NCI-H2196 treated with DMSO at 0.1 percent for 48 hours (cell line): ENCODE results near the gene TMEM219.
A peak's percentile ranks its signal among the peaks of the same experiment; 100 is the strongest.

Source experiments
- DNase-seq: peaks from one replicate; lab custom pipeline; 2025; ENCODE audit not compliant: unreplicated experiment; lab: John Stamatoyannopoulos, UW

TMEM219 gene

DNA sequence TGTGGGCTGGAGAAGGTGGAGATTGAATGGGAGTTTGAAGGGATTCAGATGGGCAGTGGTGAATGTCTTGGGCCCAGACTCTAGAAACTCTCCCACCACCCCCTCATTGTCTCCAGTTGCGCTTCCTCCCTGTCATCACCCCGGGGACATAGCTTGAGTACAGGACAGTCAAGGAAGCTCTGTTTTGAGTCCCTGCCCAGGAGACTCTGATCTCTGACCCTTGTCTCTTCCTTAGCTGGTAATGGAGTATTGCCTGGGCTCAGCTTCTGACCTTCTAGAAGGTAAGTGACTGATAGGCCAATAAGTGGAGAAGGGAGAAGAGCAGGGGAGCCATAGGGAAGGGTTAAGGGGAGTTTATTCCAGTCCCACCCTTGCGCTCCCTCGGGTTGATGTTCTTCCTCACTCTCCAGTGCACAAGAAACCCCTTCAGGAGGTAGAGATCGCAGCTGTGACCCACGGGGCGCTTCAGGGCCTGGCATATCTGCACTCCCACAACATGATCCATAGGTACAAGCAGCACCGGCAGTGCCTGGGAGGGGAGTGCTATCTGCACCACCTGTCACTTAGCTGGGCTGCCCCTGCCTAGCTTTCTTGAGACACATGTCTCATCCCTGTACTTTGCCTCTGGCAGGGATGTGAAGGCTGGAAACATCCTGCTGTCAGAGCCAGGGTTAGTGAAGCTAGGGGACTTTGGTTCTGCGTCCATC is 16.8 kb downstream of the TMEM219 start:
- no peak for DNase-seq

DNA sequence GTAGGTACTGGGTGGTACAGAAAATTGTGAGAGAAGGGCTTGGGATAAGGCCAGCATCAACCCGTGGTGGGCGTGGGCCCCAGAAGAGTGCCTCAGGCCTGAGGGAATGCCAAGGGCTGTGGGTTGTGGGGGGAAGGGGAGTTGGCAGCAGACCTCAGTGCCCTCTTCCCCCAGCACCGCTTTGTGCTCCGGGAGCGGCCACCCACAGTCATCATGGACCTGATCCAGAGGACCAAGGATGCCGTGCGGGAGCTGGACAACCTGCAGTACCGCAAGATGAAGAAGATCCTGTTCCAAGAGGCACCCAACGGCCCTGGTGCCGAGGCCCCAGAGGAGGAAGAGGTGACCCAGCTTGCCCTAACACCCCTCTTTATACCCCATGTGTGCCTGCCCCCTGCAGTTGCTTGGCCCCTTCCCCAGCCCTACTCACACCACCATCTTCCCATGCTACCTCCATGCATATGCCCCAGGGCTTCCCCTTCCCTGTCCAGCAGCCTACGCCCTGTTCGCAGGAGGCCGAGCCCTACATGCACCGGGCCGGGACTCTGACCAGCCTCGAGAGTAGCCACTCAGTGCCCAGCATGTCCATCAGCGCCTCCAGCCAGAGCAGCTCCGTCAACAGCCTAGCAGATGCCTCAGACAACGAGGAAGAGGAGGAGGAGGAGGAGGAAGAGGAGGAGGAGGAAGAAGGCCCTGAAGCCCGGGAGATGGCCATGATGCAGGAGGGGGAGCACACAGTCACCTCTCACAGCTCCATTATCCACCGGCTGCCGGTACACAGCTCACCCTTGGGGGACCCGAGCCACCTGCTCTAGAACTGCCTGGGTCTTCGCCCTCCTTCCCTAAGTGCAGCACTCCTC is 20.9 kb downstream of the TMEM219 start:
- DNase-seq: no peak

DNA sequence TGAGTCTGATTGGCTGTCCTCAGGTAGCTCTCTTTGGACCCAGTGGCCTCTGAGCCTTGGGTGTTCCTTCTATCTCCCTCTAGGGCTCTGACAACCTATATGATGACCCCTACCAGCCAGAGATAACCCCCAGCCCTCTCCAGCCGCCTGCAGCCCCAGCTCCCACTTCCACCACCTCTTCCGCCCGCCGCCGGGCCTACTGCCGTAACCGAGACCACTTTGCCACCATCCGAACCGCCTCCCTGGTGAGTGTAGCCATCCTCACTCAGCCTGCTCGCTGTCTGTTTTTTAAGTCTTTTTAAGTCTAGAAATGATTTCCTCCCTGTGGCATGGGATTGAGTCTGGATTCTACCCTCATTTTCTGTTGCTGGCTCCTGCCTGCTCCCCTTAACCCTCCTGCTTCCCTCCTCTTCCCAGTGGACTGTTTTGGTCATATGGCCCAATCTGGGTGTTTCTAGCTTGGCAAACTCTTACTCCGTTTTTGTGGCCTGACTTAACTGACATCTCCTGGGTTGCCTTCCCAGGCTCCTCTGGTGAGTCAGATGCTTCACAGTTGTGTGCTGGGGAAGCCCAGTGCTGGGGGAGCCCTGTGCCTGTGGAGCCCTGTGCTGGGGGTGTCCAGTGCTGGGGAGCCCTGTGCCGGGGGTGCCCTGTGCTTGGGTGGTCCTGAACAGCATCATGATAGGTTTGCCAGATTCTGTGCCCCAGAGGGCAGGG is 21.7 kb downstream of the TMEM219 start:
- no peak for DNase-seq

DNA sequence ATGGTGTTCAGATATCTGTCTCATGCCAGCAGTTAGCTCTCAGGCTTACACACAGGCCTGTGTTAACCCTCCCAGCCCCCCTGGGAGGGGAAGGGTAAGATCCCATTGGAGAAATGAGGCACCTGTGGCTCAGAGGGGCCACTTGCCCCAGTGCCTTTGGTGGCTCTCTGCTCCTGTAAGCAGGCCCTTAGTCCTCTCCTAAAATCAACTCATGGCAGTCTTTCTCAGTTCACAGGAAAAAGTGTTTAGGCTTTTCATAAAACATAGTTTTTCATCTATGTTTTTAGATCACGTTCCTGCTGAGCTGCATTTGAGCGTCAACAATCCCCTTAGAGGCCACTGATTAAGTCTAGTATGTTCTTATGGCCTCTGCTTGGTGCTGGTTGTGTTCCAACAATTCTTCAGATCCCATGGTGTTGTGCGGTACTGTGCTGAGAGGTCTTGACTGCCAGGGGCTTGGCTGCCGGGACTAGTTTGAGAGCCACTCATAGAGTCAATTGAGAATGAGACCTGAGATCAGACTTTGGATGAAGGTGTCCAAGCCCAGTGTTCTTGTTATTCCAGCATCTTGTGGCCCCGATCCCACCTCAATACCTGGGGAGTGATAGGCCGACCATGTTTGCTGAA is 22.4 kb downstream of the TMEM219 start:
- DNase-seq: no peak

DNA sequence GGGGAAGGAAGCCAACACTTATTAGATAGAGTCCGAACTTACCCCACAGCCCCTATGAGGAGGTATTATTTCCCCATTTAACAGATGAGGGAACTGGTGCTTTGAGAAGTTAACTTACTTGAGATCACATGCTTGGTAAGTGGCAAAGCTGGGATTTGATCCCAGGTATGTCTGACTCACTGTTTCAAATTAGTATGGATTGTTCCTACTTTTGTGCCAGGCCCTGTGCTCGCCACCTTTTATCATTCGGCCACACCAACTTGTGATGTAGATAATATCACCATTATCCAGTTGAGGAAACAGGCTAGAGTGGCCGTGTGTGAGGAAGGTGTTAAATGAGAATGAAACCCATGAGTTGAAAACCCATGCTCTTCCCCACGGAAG is 22.9 kb downstream of the TMEM219 start:
- DNase-seq: no peak

DNA sequence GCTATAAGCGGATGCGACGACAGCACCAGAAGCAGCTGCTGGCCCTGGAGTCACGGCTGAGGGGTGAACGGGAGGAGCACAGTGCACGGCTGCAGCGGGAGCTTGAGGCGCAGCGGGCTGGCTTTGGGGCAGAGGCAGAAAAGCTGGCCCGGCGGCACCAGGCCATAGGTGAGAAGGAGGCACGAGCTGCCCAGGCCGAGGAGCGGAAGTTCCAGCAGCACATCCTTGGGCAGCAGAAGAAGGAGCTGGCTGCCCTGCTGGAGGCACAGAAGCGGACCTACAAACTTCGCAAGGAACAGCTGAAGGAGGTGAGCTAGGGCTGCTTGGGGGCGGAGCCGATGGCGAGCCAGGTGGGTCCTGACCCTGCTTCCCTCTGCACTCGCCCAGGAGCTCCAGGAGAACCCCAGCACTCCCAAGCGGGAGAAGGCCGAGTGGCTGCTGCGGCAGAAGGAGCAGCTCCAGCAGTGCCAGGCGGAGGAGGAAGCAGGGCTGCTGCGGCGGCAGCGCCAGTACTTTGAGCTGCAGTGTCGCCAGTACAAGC is 23.5 kb downstream of the TMEM219 start:
- no peak for DNase-seq

DNA sequence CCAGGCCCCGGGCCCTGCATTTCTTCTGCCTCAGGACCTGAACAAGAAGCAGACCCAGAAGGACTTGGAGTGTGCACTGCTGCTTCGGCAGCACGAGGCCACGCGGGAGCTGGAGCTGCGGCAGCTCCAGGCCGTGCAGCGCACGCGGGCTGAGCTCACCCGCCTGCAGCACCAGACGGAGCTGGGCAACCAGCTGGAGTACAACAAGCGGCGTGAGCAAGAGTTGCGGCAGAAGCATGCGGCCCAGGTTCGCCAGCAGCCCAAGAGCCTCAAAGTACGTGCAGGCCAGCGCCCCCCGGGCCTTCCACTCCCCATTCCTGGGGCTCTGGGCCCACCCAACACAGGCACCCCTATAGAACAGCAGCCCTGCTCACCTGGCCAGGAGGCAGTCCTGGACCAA is 24.4 kb downstream of the TMEM219 start:
- DNase-seq: no peak

DNA sequence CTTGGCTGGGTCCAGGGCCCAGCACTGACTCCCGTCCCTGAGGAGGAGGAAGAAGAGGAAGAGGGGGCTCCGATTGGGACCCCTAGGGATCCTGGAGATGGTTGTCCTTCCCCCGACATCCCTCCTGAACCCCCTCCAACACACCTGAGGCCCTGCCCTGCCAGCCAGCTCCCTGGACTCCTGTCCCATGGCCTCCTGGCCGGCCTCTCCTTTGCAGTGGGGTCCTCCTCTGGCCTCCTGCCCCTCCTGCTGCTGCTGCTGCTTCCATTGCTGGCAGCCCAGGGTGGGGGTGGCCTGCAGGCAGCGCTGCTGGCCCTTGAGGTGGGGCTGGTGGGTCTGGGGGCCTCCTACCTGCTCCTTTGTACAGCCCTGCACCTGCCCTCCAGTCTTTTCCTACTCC is 25.1 kb downstream of the TMEM219 start:
- no peak for DNase-seq

DNA sequence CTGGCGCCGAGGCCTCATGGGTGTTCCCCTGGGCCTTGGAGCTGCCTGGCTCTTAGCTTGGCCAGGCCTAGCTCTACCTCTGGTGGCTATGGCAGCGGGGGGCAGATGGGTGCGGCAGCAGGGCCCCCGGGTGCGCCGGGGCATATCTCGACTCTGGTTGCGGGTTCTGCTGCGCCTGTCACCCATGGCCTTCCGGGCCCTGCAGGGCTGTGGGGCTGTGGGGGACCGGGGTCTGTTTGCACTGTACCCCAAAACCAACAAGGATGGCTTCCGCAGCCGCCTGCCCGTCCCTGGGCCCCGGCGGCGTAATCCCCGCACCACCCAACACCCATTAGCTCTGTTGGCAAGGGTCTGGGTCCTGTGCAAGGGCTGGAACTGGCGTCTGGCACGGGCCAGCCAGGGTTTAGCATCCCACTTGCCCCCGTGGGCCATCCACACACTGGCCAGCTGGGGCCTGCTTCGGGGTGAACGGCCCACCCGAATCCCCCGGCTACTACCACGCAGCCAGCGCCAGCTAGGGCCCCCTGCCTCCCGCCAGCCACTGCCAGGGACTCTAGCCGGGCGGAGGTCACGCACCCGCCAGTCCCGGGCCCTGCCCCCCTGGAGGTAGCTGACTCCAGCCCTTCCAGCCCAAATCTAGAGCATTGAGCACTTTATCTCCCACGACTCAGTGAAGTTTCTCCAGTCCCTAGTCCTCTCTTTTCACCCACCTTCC is 25.6 kb downstream of the TMEM219 start:
- DNase-seq: no peak

DNA sequence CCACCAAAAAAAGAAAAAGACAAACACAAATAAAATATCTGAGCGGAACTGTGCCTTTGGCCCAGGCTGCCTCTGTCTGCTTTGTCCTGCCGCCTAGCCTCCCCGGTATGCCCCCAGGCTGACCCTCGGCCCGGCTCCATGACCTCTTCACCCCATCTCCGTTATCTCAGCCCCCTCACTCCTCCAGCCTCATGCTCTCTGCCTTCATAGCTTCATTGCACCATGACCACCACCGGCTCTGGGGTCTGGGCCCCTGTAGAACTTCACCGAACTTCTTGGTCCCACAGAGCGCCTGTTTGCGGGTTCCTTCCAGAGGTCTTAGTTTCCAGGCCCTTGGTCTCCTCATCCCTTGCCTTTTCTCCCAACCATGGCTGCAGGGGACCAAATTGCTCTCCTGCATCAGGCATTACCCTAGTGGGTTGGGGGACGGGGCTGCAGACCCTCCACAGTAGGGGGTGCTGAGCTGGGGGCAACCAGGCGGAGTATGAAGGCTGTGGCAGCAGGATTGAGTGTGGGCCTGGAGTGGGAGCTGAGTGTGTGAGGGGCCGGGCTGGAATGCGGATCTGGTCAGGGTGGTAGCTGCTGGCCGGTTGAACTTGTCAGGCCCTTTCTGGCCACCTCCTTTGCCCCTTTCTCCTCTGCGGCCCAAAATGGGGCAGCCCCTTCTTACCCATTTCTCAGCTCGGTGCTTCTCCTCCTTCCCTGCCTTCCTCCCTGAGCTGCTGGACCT is 26.6 kb downstream of the TMEM219 start:
- no peak for DNase-seq

DNA sequence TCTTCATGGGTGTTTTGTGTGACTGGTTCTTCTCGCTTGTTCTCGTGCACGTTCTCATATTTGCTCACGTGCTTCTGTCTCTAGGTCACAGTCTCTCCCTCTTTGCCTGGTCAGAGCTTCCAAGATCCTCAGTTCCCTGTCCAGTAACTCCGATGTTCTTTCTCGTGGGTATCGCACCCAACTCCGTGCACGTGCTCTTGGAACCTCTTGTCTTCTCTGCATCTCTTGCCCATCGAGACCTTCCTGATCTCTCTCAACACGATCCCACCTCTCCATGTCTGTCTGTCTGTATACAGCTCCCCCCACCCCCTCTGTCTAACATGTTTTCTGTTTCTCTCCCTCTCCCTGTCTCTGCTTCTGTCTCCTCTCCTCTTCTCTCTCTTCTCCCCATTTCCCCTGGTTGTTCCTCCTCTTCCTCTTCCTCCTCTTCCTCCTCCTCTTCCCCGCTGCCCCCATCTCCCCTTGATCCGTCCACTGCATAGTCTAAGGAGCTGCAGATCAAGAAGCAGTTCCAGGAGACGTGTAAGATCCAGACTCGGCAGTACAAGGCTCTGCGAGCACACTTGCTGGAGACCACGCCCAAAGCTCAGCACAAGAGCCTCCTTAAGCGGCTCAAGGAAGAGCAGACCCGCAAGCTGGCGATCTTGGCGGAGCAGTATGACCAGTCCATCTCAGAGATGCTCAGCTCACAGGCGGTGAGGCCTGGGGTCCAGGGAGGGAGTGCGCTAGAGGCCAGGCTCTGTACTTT is 27.4 kb downstream of the TMEM219 start:
- DNase-seq: no peak

DNA sequence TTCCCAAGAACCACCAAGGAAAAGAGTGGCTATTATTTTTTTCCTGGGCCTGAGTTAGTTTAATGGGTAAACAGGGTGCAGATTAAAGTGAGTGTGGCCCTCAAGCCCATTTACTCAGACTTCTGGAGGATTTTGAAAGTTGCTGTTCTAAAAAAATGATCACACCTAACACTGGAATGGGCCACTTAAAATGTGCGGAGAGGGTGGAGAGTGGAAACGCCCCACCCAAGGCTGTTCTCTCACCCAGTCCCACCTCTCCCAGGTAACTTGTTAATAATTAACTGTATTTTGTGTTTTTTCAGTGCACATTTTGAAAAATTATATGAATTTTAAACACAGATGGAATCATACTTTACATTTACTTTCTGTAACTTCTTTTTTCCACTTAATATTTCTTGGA is 28.2 kb downstream of the TMEM219 start:
- DNase-seq: no peak

DNA sequence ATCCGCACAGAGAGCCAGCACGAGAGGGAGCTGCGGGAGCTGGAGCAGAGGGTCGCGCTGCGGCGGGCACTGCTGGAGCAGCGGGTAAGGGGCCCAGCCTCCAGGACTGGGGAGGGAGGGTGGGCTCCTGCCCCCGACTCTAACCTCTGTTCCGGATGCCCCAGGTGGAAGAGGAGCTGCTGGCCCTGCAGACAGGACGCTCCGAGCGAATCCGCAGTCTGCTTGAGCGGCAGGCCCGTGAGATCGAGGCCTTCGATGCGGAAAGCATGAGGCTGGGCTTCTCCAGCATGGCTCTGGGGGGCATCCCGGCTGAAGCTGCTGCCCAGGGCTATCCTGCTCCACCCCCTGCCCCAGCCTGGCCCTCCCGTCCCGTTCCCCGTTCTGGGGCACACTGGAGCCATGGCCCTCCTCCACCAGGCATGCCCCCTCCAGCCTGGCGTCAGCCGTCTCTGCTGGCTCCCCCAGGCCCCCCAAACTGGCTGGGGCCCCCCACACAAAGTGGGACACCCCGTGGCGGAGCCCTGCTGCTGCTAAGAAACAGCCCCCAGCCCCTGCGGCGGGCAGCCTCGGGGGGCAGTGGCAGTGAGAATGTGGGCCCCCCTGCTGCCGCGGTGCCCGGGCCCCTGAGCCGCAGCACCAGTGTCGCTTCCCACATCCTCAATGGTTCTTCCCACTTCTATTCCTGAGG is 29.1 kb downstream of the TMEM219 start:
- DNase-seq: no peak

DNA sequence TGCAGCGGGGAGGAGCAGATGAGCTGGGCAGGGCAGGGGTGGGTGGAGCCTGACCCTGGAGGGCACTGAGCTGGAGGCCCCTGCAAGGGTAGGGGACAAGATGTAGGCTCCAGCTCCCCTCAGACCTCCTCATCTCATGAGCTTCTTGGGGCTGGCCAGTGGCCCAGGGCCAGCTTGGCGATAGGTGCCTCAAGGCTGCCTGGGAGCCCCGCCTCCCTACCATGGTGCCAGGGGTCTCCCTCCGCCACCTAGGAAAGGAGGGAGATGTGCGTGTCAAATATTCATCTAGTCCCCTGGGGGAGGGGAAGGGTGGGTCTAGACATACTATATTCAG is 29.7 kb downstream of the TMEM219 start:
- no peak for DNase-seq

DNA sequence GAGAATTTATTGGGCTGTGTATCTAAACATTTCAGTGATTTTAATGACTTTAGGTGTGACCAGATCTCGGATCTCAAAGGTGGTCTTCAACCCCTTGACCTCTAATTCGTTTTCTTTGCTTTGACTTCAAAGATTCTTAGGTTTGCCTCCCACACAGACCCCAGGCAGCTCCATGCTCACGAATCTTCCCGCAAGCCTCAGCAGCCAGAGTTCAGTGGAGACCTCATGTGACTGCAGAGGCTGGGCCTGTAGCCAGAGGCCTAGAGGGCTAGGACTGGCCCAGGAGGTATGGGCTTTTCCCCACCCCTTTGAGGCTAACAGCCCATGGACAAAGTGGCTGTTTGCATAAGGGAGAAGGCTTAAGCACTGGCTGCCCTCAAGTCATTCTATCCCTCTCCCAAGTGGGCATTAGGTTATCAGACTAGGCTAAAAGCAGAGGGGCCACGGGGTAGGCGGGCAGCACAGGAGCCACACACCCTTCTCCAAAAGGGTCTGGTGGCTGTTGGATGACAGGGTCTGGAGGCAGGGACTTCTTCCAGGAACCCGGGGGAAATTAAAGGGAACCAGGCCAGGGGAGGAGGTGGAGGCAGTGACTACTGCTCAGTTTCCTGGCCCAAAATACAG is 30.6 kb downstream of the TMEM219 start:
- peak; percentile 70 for DNase-seq

DNA sequence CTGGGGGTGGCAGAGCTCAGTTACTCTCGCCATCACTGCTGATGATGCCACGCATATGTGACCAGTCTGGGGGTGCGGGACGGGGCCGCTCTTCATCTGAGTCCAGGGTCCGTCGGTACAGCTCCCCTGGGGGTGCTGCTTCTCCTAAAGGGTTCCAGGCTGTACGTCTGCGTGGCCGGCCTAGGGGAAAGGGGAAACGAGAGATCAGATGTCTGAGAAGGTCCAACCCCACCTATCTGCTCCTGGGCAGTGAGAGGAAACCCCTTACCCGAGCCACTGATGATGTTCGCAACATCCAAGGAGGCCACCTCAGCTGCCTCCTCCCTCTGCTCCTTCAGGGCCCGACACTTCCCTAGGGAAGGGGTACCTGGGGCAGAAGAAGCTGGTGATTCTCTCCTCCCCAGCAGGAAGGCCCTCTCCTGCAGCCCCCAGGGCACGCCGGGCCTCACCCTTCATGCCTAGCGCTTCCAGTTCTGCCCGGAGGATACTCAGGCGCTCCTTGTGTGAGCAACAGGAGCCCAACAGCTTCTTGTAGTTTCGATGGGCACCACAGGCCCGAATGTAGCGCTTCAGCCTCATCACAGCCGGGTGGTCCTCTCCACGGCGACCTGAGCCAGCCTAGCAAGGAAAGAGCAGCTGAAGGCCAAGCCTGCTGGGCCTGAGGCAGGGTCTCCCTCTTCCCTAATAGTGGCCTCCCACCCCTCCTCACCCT is 31.5 kb downstream of the TMEM219 start:
- DNase-seq: no peak

DNA sequence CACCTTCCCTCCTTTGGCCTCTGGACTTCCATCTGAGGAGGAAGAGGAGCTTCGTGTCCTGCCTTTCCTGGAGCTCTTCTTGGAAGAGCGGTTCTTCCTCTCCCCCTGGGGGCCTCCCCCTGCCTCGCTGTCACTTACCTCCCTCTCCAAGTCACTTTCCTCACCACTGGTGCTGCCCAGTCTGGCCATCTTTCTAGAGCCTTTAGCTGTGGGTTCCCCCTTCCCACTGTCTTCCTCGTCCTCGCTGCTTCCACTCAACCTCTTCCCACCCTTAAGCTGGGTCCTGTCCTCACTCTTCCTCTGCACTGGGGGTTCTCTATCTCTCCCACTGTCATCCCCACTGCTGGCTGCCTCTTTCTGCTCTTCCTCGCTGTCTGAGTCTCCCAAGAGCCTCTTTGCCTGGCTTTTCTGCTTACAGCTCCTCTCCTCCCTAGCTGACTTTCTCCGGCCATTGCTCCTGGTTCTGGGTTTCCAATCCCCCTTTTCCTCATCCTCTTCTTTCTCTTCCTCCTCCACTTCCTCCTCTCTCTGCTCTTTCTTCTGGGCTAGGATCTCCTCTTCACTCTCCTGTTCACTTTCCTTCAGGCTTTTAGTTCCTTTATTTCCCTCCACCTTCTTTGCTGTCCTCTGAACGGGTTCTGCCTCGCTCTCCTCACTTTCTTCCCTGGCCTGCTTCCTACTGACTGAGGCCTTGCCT is 32.2 kb downstream of the TMEM219 start:
- no peak for DNase-seq
